Omental fat pad (tissue), 4 donors: Measurements from ENCODE around the gene TC2N. TPM values are rescaled to one million over a fixed set of nuclear protein-coding genes. Genes with fewer than 3 reads are reported as not detected.

ENCODE experiments used
- ATAC-seq: fragments of 150-250 bp; one replicate; pipeline ENCODE4 v1.9.1; 2016; ENCODE audit warnings: mild to moderate bottlenecking, moderate library complexity; ENCODE audit not compliant: low FRiP score
- DNase-seq: peaks from one replicate; pipeline ENCODE4 v3.0.0-alpha.2; 2019; ENCODE audit warnings: low spot score
- total RNA-seq, 4 donors: library from RNA; depleted of rRNA; stranded (reverse); fragments of >200 nt; gene quantifications; one replicate each; pipeline ENCODE4 v1.1.0, GENCODE V29; 2016
- TF ChIP-seq, protein P1 (sequence below), 3 donors: fragments of 450-650 bp; IDR thresholded peaks; one replicate each; pipeline ENCODE4 v1.5.1; 2016 to 2017; ENCODE audit warnings: antibody characterized with exemption in 3 of 3, mild to moderate bottlenecking in 3 of 3, moderate library complexity in 2 of 3

The TC2N gene
- total RNA-seq, 4 donors from 2014 or later: 26.8 to 106 (median 49.3) TPM

DNA sequence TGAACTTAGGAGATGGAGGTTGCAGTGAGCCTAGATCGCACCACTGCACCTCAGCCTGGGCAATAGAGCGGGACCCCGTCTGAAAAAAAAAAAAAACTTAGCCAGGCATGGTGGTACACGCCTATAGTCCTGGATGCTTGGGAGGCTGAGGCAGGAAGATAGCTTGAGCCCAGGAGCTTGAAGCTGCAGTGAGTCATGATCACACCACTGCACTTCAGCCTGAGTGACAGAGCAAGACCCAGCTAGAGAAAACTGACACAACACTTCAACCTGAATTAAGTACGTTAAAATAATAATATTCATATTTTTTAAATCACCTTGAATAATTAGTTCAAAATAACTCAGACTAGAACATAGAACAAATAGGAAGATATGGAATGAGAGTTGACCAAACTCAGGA is 129.7 kb downstream of the TC2N start:
- TF ChIP-seq, protein P1, sequence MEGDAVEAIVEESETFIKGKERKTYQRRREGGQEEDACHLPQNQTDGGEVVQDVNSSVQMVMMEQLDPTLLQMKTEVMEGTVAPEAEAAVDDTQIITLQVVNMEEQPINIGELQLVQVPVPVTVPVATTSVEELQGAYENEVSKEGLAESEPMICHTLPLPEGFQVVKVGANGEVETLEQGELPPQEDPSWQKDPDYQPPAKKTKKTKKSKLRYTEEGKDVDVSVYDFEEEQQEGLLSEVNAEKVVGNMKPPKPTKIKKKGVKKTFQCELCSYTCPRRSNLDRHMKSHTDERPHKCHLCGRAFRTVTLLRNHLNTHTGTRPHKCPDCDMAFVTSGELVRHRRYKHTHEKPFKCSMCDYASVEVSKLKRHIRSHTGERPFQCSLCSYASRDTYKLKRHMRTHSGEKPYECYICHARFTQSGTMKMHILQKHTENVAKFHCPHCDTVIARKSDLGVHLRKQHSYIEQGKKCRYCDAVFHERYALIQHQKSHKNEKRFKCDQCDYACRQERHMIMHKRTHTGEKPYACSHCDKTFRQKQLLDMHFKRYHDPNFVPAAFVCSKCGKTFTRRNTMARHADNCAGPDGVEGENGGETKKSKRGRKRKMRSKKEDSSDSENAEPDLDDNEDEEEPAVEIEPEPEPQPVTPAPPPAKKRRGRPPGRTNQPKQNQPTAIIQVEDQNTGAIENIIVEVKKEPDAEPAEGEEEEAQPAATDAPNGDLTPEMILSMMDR (IDR thresholded peaks at IDR 0.05): no peak
- DNase-seq: no peak
- no peak for ATAC-seq

DNA sequence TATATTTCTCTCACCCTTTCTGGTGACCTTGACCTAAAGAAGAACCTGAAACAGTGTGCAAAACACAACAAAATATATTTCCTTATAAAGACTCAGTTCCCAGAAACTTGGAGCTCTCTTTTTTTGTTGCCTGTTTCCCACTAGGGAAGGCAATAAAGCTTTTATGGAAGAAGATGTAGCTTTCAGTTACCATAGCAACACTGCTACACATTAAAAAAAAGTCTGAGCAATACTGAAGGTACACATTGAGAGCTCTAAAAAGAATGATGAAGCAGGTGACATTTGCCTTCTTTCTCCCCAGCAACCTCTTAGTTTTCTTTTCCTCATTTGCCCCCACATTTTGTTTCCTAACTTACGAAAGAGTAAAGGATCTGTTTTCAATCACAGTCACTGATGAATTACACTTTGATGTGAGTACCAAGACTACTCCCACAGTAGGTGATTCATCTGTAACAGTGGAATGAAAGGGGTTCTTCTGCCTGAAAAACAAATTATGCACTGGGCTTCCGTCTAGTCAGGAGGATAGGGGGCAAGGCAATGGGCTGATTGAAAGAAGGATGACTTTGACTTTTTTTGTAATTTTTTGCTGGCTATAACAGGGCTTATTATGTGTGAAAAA is 134.4 kb downstream of the TC2N start:
- TF ChIP-seq, protein P1 (IDR thresholded peaks at IDR 0.05): no peak
- DNase-seq: no peak
- ATAC-seq: peak; percentile 92

DNA sequence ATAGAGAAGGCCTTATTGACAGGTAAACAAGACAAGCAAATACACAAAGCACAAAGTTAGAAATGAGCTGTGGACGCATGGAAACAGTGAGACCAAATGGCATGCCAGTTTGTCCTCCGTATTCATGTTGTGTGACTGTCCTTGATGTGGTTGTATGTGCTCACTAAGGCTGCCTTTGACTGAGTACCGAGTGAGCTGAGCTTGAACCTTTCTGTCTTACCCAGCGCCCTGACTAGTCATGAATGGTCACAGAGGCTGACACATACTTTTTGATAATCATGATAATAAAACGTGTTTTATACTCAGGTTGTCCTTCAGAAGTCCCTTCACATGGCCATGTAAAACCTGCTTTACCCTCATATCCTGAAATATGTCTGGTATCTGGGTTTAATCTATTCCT is 134.9 kb downstream of the TC2N start:
- TF ChIP-seq, protein P1 (IDR thresholded peaks at IDR 0.05): no peak
- DNase-seq: no peak
- no peak for ATAC-seq

DNA sequence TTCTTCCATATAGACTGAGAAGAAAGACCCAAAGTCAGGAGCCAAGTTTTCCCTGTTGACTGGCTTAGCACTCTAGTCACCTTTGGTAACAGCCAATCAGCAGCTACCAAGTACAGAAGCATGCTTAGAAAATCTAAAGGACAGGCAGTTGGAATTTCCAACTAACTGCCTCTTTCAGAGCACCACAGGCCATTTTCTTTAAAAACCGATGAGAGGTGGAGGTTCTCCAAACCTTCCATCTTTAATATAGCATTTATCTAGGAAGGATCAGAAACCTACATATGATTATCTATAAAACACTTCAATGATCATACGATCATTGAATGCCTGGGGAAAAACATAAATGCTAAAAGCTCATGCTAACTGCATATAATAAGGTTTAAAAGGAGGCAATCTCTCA is 135.3 kb downstream of the TC2N start, which contains the start of gene CATSPERB:
CATSPERB (minus strand) TSS at position 101 of the 400 bp plus-strand sequence. CDS start 2,607 bp downstream, outside the sequence.
- TF ChIP-seq, protein P1 (IDR thresholded peaks at IDR 0.05): no peak
- DNase-seq (no peak), ATAC-seq (no peak)

DNA sequence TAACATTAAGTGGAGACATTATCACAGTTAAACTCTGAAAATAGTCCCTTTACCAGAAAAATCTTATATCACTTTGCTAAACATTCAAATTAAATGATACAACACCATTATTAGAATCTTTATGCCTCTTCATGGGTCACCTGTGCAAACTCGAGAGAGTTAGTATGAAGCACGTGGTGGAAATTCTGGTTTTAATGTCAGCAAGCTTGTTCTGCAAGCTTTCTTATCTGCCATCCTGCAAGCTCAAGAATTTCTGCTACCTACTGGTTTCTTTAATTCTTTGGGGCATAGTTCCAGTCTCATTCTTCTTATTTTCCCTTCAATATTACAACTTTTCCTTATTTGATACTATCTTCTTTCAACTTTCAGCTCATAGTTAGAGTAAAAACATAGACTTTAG is 136.3 kb downstream of the TC2N start:
- TF ChIP-seq, protein P1 (IDR thresholded peaks at IDR 0.05): no peak
- ATAC-seq: no peak
- DNase-seq: no peak

DNA sequence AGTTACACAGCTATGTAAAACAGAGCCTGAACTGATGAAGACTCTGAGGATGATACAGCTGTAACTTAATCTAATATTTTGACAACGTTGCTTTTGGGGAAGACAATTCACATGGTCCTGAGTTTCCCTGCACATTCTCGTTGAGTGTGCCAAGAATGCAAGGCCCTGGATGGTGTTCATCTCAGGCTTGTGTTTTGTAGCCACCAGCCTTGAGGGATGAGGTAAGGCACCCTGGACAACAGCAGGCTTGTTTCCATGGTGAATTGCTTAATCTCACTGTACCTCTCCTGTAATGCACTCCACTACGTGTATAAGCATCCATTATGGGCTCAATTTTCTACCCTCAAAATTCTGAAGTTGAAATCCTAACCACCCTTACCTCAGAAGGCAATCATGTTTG is 137.6 kb downstream of the TC2N start:
- TF ChIP-seq, protein P1 (IDR thresholded peaks at IDR 0.05): no peak
- peak; percentile 11 for ATAC-seq
- no peak for DNase-seq

Other genes with a start within 250 kb of the TC2N start
- 10 to 100 TPM in 1 of 4 donors, 1 to 10 TPM in 3; 4.5 to 11.5 (median 4.8) TPM for gene CATSPERB, start 135.4 kb downstream of the TC2N start, total RNA-seq
- 100 to 1,000 TPM; 119 to 282 (median 171) TPM for gene FBLN5, start 80.2 kb upstream of the TC2N start, total RNA-seq
- gene TRIP11, start 172.5 kb upstream of the TC2N start, total RNA-seq: 10 to 100 TPM; 26.2 to 43.6 (median 40.6) TPM
- 10 to 100 TPM; 23.4 to 37.9 (median 36.4) TPM for gene ATXN3, start 239.0 kb upstream of the TC2N start, total RNA-seq